Measurements from ENCODE around the gene DOCK1.

DNA sequence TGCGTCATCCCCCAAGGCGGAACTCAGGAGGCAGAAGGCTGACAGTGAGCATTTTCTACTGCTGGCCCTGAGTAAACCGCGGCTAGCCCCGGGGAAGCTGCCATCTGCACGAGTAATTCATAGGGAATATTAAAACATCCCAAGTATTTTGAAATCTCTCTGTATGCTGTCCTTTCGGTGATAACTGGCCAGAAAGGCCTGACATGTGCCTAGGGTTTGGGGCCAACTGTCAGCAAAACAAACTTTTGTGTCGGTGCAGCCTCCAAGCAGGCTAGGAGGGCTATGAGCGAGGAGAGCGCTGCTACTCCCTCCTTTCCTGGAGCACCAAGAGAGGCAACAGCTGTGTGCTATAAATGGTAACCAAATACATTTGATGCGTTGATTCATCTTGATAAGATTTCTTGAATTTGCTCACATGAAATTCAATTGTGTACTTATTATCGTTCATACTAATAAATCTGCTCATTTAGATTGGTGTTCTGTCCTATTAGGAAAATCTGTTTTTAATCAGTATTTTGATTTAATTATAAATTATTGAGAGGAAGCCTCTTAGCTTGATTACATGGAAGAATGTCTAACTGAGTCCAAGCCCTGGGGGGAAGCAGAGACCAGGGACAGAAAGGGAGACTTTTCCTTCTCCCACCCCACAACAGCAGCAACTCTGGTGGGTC lies 519.5 kb downstream of the DOCK1 start:
- TF ChIP-seq EZH2phosphoT487 (IDR thresholded peaks at IDR 0.05; ENCODE audit: low read length) (no peak), EZH2 (optimal IDR thresholded peaks at IDR 0.05; ENCODE audit: low read depth, low read length) (no peak)
- TF ChIP-seq, protein P1, sequence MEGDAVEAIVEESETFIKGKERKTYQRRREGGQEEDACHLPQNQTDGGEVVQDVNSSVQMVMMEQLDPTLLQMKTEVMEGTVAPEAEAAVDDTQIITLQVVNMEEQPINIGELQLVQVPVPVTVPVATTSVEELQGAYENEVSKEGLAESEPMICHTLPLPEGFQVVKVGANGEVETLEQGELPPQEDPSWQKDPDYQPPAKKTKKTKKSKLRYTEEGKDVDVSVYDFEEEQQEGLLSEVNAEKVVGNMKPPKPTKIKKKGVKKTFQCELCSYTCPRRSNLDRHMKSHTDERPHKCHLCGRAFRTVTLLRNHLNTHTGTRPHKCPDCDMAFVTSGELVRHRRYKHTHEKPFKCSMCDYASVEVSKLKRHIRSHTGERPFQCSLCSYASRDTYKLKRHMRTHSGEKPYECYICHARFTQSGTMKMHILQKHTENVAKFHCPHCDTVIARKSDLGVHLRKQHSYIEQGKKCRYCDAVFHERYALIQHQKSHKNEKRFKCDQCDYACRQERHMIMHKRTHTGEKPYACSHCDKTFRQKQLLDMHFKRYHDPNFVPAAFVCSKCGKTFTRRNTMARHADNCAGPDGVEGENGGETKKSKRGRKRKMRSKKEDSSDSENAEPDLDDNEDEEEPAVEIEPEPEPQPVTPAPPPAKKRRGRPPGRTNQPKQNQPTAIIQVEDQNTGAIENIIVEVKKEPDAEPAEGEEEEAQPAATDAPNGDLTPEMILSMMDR (IDR thresholded peaks at IDR 0.05; ENCODE audit: low read length), result no peak

All from MM.1S (cell line).